Cortex of kidney (tissue), 1 donor: ENCODE results near the gene MELTF.

ENCODE experiments used
- DNase-seq: peaks from one replicate; lab custom pipeline; 2025; lab: John Stamatoyannopoulos, UW

MELTF gene

GRCh38 chr3:197010556-197011351, 18.9 kb downstream of the MELTF start:
- no peak for DNase-seq

- no peak for DNase-seq
Measured at GRCh38 chr3:197009532-197010019, 20.0 kb downstream of the MELTF start.

- DNase-seq = no peak
Measured at GRCh38 chr3:197008436-197009209, 21.0 kb downstream of the MELTF start.

GRCh38 chr3:197007953-197008352, 21.7 kb downstream of the MELTF start:
- DNase-seq = no peak

- DNase-seq = no peak
Measured at GRCh38 chr3:197007296-197007940, 22.2 kb downstream of the MELTF start.

- DNase-seq = no peak
Measured at GRCh38 chr3:197006860-197007259, 22.8 kb downstream of the MELTF start.

- no peak for DNase-seq
Measured at GRCh38 chr3:197006446-197006845, 23.2 kb downstream of the MELTF start.

- no peak for DNase-seq
Measured at GRCh38 chr3:197003461-197004385, 25.9 kb downstream of the MELTF start.

- no peak for DNase-seq
Measured at GRCh38 chr3:197002701-197003454, 26.7 kb downstream of the MELTF start.

GRCh38 chr3:197001972-197002700, 27.5 kb downstream of the MELTF start:
- DNase-seq = no peak

GRCh38 chr3:197001106-197001971, 28.3 kb downstream of the MELTF start:
- no peak for DNase-seq

GRCh38 chr3:197000211-197000610, 29.4 kb downstream of the MELTF start:
- DNase-seq = no peak

GRCh38 chr3:196998966-196999760, 30.5 kb downstream of the MELTF start:
- DNase-seq = no peak

- DNase-seq = no peak
Measured at GRCh38 chr3:196997311-196997710, 32.3 kb downstream of the MELTF start.

GRCh38 chr3:196996454-196997265, 33.0 kb downstream of the MELTF start:
- no peak for DNase-seq

- DNase-seq = no peak
Measured at GRCh38 chr3:196995646-196996355, 33.8 kb downstream of the MELTF start.

GRCh38 chr3:196995027-196995426, 34.6 kb downstream of the MELTF start:
- DNase-seq = no peak
